ENCODE results near the gene EPHB1. TPM values are rescaled to one million over a fixed set of nuclear protein-coding genes. Genes with fewer than 3 reads are reported as not detected.

Gene EPHB1
- total RNA-seq, 1 experiment from 2014 or later, result 2.8 TPM

- no peaks in the 10 kb centered on the region for H3K27me3 ChIP-seq (ENCODE audit: insufficient read depth, low read length)
- no peak overlapping the region for H3K56ac ChIP-seq (ENCODE audit: insufficient read length, low read depth, low read length)
- no peak overlapping the region for H2BK120ac ChIP-seq (ENCODE audit: low read depth, low read length, poor library complexity, severe bottlenecking)
- H3K4me1 ChIP-seq (ENCODE audit: insufficient read depth, low read length), result no peaks in the 10 kb centered on the region
- no peak overlapping the region for H2AK5ac ChIP-seq (ENCODE audit: insufficient read length, low read length)
- H3K18ac ChIP-seq (ENCODE audit: insufficient read length, low read depth, low read length), result no peak overlapping the region
- Mint-ChIP-seq H3K27ac (no peak overlapping the region; a peak in 1 of 7 replicates), H3K4me3 (no peak overlapping the region), H3K36me3 (ENCODE audit: insufficient read depth in 1 of 3, low read depth in 3 of 3) (no peaks in the 10 kb centered on the region), H3K9me3 (no peaks in the 10 kb centered on the region), H3K27me3 (ENCODE audit: low read depth) (no peaks in the 10 kb centered on the region; the same call in none of the 2 replicates), H3K4me1 (no peaks in the 10 kb centered on the region)
- H3K27ac ChIP-seq (ENCODE audit: insufficient read length, low read depth, low read length), result no peak overlapping the region
- H2BK15ac ChIP-seq (ENCODE audit: low read depth, low read length), result no peak overlapping the region
- no peaks in the 10 kb centered on the region for H3K79me1 ChIP-seq (ENCODE audit: insufficient read depth, low read depth, low read length, poor library complexity, severe bottlenecking)
- no peak for TF ChIP-seq CTCF (conservative IDR thresholded peaks at IDR 0.05)
- H4K5ac ChIP-seq (ENCODE audit: insufficient read length, low read depth, low read length), result no peak overlapping the region
- H3K23me2 ChIP-seq (ENCODE audit: insufficient read length, low read depth, low read length, poor library complexity, severe bottlenecking), result no peaks in the 10 kb centered on the region
- no peak overlapping the region for H2BK5ac ChIP-seq (ENCODE audit: insufficient read length, low read length)
- H4K8ac ChIP-seq (replicated peaks; ENCODE audit: insufficient read length, low read depth, low read length), result no peak overlapping the region
- H2AFZ ChIP-seq (ENCODE audit: low read length), result no peak overlapping the region
- no peak overlapping the region for H2BK12ac ChIP-seq (ENCODE audit: insufficient read length, low read depth, low read length)
- H3K14ac ChIP-seq (ENCODE audit: insufficient read depth, low read length), result no peak overlapping the region
- no peak overlapping the region for H3K23ac ChIP-seq (ENCODE audit: insufficient read length, low read depth, low read length)
- H3K9me3 ChIP-seq (ENCODE audit: control insufficient read depth, low read depth, low read length), result no peaks in the 10 kb centered on the region
- no peak overlapping the region for H2BK20ac ChIP-seq (ENCODE audit: low read depth, low read length, poor library complexity, severe bottlenecking)
- no peak overlapping the region for H3K4me2 ChIP-seq (ENCODE audit: insufficient read depth, insufficient read length, low read length)
- no peak overlapping the region for H3K4ac ChIP-seq (ENCODE audit: low read depth, low read length)
- WGBS (ENCODE audit: extremely low coverage, insufficient read length, low lambda C conversion rate), result no CpG with 5 or more reads among the region's 3 CpGs
- no peak overlapping the region for H4K91ac ChIP-seq (ENCODE audit: insufficient read length, low read depth, low read length)
- H3K9ac ChIP-seq (ENCODE audit: extremely low read depth, insufficient read length, low read length), result no peak overlapping the region
- no peak for DNase-seq
- H4K20me1 ChIP-seq (ENCODE audit: control insufficient read depth, insufficient read depth, insufficient read length), result no peaks in the 10 kb centered on the region
- H3T11ph ChIP-seq (ENCODE audit: low read length), result no peak overlapping the region
- H3K79me2 ChIP-seq (ENCODE audit: insufficient read depth, low read length), result no peaks in the 10 kb centered on the region
Observed at GRCh38 chr3:135181408-135181807, 386.3 kb downstream of the EPHB1 start.

All from H9 (cell line).